Ishikawa (cell line): ENCODE results near the gene NRXN3.

ENCODE experiments used
- CREB1 ChIP-seq: IDR thresholded peaks from 2 replicates; pipeline ENCODE4 v1.6.1; 2012; ENCODE audit warnings: low read depth
- REST ChIP-seq: IDR thresholded peaks from 2 replicates; pipeline ENCODE4 v1.6.1; 2012; ENCODE audit warnings: low read depth, mild to moderate bottlenecking

- no peak for TF ChIP-seq CREB1
- TF ChIP-seq REST = no peak
Measured at GRCh38 chr14:78282437-78282836, 112.3 kb downstream of the NRXN3 start.
